Tibial nerve (tissue), 4 donors: ENCODE results near the gene TAOK3.

Experiments used
- CTCF ChIP-seq, 5 experiments: fragments of 200-600 bp in 3 of 5; fragments of 450-650 bp in 2 of 5; sonication (generic) in 3 of 5; IDR thresholded peaks; one replicate each; pipeline ENCODE4 v1.5.1; 2016 to 2019; ENCODE audit warnings: antibody characterized with exemption in 5 of 5, mild to moderate bottlenecking in 3 of 5, moderate library complexity in 2 of 5
- EP300 ChIP-seq, 2 donors: sonication (generic); formaldehyde crosslinking; IDR thresholded peaks; one replicate each; pipeline ENCODE4 v1.6.1; 2017; ENCODE audit warnings: antibody characterized with exemption in 2 of 2, mild to moderate bottlenecking in 1 of 2
- POLR2A ChIP-seq, 2 donors: fragments of 450-650 bp; IDR thresholded peaks; one replicate each; pipeline ENCODE4 v1.6.1; 2017; ENCODE audit warnings: antibody characterized with exemption in 2 of 2, mild to moderate bottlenecking in 2 of 2, moderate library complexity in 2 of 2

- TF ChIP-seq CTCF (IDR thresholded peaks at IDR 0.05) (no peak), EP300 (IDR thresholded peaks at IDR 0.05) (no peak), POLR2A (IDR thresholded peaks at IDR 0.05) (no peak)
Observed at GRCh38 chr12:118304093-118304492, 68.6 kb downstream of the TAOK3 start.
